Osteoblast (primary cell): ENCODE results near the gene DLGAP1. TPM values are rescaled to one million over a fixed set of nuclear protein-coding genes. Genes with fewer than 3 reads are reported as not detected.

Experiments
- DNase-seq: peaks from one replicate; pipeline ENCODE4 v3.0.0; 2011; ENCODE audit warnings: low spot score, mixed read lengths; ENCODE audit not compliant: insufficient read length; ENCODE audit errors: missing footprints
- H2AFZ ChIP-seq: 2 replicates; pipeline ENCODE4 v1.6.0; 2011; ENCODE audit warnings: mild to moderate bottlenecking, low read length
- H3K27ac ChIP-seq: 2 replicates; pipeline ENCODE4 v1.5.1; 2011; ENCODE audit warnings: mild to moderate bottlenecking, low read depth, low read length, moderate library complexity
- H3K27me3 ChIP-seq: 2 replicates; pipeline ENCODE4 v1.6.0; 2012; ENCODE audit warnings: mild to moderate bottlenecking, control low read depth, inconsistent platforms, low read length, moderate library complexity; ENCODE audit not compliant: insufficient read depth
- H3K36me3 ChIP-seq: 2 replicates; pipeline ENCODE4 v1.5.1; 2011; ENCODE audit warnings: mild to moderate bottlenecking, low read length, control low read depth, moderate library complexity; ENCODE audit not compliant: insufficient read depth
- H3K4me1 ChIP-seq: 2 replicates; pipeline ENCODE4 v1.5.1; 2011; ENCODE audit warnings: mild to moderate bottlenecking, low read length, control low read depth, moderate library complexity; ENCODE audit not compliant: insufficient read depth
- H3K4me2 ChIP-seq: 2 replicates; pipeline ENCODE4 v1.6.0; 2011; ENCODE audit warnings: mild to moderate bottlenecking, low read length; ENCODE audit not compliant: insufficient read depth
- H3K4me3 ChIP-seq: fragments of 200-600 bp; sonication (generic); 3 replicates; pipeline ENCODE4 v1.5.1; 2012; ENCODE audit warnings: mild to moderate bottlenecking, low read length, inconsistent platforms; ENCODE audit not compliant: insufficient read depth
- H3K79me2 ChIP-seq: 2 replicates; pipeline ENCODE4 v1.6.0; 2012; ENCODE audit warnings: mild to moderate bottlenecking, low read length, control low read depth, inconsistent platforms; ENCODE audit not compliant: insufficient read depth
- H3K9me3 ChIP-seq: 2 replicates; pipeline ENCODE4 v1.5.1; 2011; ENCODE audit warnings: low read depth, low read length, control low read depth
- H4K20me1 ChIP-seq: 2 replicates; pipeline ENCODE4 v1.6.0; 2012; ENCODE audit warnings: mild to moderate bottlenecking, low read length, control low read depth; ENCODE audit not compliant: insufficient read depth
- CTCF ChIP-seq: IDR thresholded peaks from 2 replicates; pipeline ENCODE4 v1.5.1; 2011; ENCODE audit warnings: mild to moderate bottlenecking, low read depth, low read length, moderate library complexity; ENCODE audit errors: extremely low read depth
- total RNA-seq: library from RNA; depleted of rRNA; stranded (reverse); fragments of >200 nt; gene quantifications from 2 replicates; pipeline ENCODE4 v1.2.3, GENCODE V29; 2012

DLGAP1 gene
- total RNA-seq, 1 donor, result not detected

GRCh38 chr18:4242431-4243161, 212.5 kb downstream of the DLGAP1 start:
- H3K4me2 ChIP-seq, result no peak overlapping the region
- no peaks in the 10 kb centered on the region for H3K79me2 ChIP-seq
- no peak overlapping the region for H3K4me3 ChIP-seq
- peak; percentile 11 for DNase-seq
- no peaks in the 10 kb centered on the region for H4K20me1 ChIP-seq
- H3K9me3 ChIP-seq, result peaks cover 4% of the 10 kb centered on the region
- no peak overlapping the region for H3K27ac ChIP-seq
- TF ChIP-seq CTCF, result no peak
- no peaks in the 10 kb centered on the region for H3K4me1 ChIP-seq
- H3K36me3 ChIP-seq, result no peaks in the 10 kb centered on the region
- no peak overlapping the region for H2AFZ ChIP-seq
- H3K27me3 ChIP-seq, result no peaks in the 10 kb centered on the region

GRCh38 chr18:4241090-4241617, 214.0 kb downstream of the DLGAP1 start:
- Histone ChIP-seq H3K4me3 (no peak overlapping the region), H3K4me1 (no peaks in the 10 kb centered on the region), H3K27me3 (no peaks in the 10 kb centered on the region), H3K36me3 (no peaks in the 10 kb centered on the region), H3K79me2 (no peaks in the 10 kb centered on the region), H3K9me3 (peaks cover 4% of the 10 kb centered on the region), H3K4me2 (no peak overlapping the region), H3K27ac (no peak overlapping the region), H4K20me1 (no peaks in the 10 kb centered on the region), H2AFZ (no peak overlapping the region)
- DNase-seq, result no peak
- TF ChIP-seq CTCF, result no peak

- no peak overlapping the region for H3K4me2 ChIP-seq
- H3K36me3 ChIP-seq, result no peaks in the 10 kb centered on the region
- no peak overlapping the region for H3K27ac ChIP-seq
- no peaks in the 10 kb centered on the region for H3K27me3 ChIP-seq
- H3K4me1 ChIP-seq, result no peaks in the 10 kb centered on the region
- no peak overlapping the region for H2AFZ ChIP-seq
- no peaks in the 10 kb centered on the region for H3K79me2 ChIP-seq
- no peak for DNase-seq
- no peaks in the 10 kb centered on the region for H4K20me1 ChIP-seq
- no peak overlapping the region for H3K4me3 ChIP-seq
- no peak for TF ChIP-seq CTCF
- H3K9me3 ChIP-seq, result peaks cover 4% of the 10 kb centered on the region
Observed at GRCh38 chr18:4238966-4239365, 216.1 kb downstream of the DLGAP1 start.

GRCh38 chr18:4237664-4238041, 217.5 kb downstream of the DLGAP1 start:
- H3K79me2 ChIP-seq, result no peaks in the 10 kb centered on the region
- H3K36me3 ChIP-seq, result no peaks in the 10 kb centered on the region
- TF ChIP-seq CTCF, result no peak
- H3K4me1 ChIP-seq, result no peaks in the 10 kb centered on the region
- H3K4me3 ChIP-seq, result no peak overlapping the region
- no peak for DNase-seq
- H3K27me3 ChIP-seq, result no peaks in the 10 kb centered on the region
- no peaks in the 10 kb centered on the region for H4K20me1 ChIP-seq
- H3K27ac ChIP-seq, result no peak overlapping the region
- H2AFZ ChIP-seq, result no peak overlapping the region
- H3K9me3 ChIP-seq, result peaks cover 5% of the 10 kb centered on the region
- H3K4me2 ChIP-seq, result no peak overlapping the region
